GM12878 (cell line): ENCODE measurements around the gene ERO1A.

ENCODE experiments used
- ATF3 ChIP-seq: IDR thresholded peaks from 2 replicates; pipeline ENCODE4 v1.6.1; 2011; ENCODE audit warnings: low read depth, mild to moderate bottlenecking, low read length, moderate library complexity, borderline replicate concordance; ENCODE audit errors: extremely low read depth
- EZH2 ChIP-seq: IDR thresholded peaks from 2 replicates; pipeline ENCODE4 v1.6.1; 2012; ENCODE audit warnings: low read depth, mild to moderate bottlenecking, control low read depth, inconsistent platforms, low read length, borderline replicate concordance; ENCODE audit not compliant: control insufficient read depth
- POLR2AphosphoS5 ChIP-seq: IDR thresholded peaks from 2 replicates; pipeline ENCODE4 v1.6.1; 2011; ENCODE audit warnings: mild to moderate bottlenecking, low read length, inconsistent platforms
- SPI1 ChIP-seq: IDR thresholded peaks from 2 replicates; pipeline ENCODE4 v1.6.1; 2011; ENCODE audit warnings: low read depth, mild to moderate bottlenecking, low read length, moderate library complexity, borderline replicate concordance; ENCODE audit not compliant: insufficient read depth
- SREBF2 ChIP-seq: IDR thresholded peaks from 2 replicates; pipeline ENCODE4 v1.6.1; 2012; ENCODE audit warnings: mild to moderate bottlenecking, low read length

- TF ChIP-seq ATF3: no peak
- TF ChIP-seq POLR2AphosphoS5: no peak
- no peak for TF ChIP-seq EZH2
- no peak for TF ChIP-seq SREBF2
- TF ChIP-seq SPI1: no peak
Measured at GRCh38 chr14:52711666-52712065, 16.3 kb upstream of the ERO1A start.
